ENCODE results near the gene PALM2AKAP2.

Gene PALM2AKAP2

DNA sequence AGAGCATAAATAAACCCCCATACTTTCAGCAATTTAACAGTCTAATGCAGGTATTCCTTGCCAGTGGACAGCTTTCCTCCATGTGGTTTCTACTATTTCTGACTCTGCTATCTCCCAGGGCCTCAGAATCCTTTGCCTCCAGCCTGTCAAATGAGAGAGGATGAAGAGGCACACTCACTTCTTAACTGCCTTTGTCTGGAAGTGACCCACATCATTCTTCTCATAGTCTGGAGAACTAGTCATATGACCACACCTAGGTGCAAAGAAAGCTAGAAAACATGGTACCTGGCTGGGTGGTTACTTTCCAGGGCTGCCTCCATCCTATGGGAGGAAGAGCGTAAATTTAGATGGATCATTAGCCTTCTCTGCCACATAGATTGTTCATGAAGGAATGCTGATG lies 22.5 kb downstream of the PALM2AKAP2 start:
- no peak overlapping the region for H3K4me2 ChIP-seq (ENCODE audit: low read depth, low read length, poor library complexity, severe bottlenecking)
- TF ChIP-seq, protein P1, sequence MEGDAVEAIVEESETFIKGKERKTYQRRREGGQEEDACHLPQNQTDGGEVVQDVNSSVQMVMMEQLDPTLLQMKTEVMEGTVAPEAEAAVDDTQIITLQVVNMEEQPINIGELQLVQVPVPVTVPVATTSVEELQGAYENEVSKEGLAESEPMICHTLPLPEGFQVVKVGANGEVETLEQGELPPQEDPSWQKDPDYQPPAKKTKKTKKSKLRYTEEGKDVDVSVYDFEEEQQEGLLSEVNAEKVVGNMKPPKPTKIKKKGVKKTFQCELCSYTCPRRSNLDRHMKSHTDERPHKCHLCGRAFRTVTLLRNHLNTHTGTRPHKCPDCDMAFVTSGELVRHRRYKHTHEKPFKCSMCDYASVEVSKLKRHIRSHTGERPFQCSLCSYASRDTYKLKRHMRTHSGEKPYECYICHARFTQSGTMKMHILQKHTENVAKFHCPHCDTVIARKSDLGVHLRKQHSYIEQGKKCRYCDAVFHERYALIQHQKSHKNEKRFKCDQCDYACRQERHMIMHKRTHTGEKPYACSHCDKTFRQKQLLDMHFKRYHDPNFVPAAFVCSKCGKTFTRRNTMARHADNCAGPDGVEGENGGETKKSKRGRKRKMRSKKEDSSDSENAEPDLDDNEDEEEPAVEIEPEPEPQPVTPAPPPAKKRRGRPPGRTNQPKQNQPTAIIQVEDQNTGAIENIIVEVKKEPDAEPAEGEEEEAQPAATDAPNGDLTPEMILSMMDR (conservative IDR thresholded peaks at IDR 0.05; ENCODE audit: low read length), result no peak
- no peak for TF ChIP-seq EZH2phosphoT487 (IDR thresholded peaks at IDR 0.05; ENCODE audit: borderline replicate concordance)
- no peaks in the 10 kb centered on the region for H3K9me2 ChIP-seq (replicated peaks; ENCODE audit: low read depth, low read length)
- no peaks in the 10 kb centered on the region for H3F3A ChIP-seq (ENCODE audit: low read depth)
- H3K9ac ChIP-seq (ENCODE audit: low read depth, low read length, poor library complexity, severe bottlenecking), result no peak overlapping the region
- no peaks in the 10 kb centered on the region for H3K79me2 ChIP-seq (ENCODE audit: insufficient read depth, low read length)
- no peaks in the 10 kb centered on the region for H3K9me3 ChIP-seq (ENCODE audit: insufficient read depth, low read depth, low read length)
- H3K4me1 ChIP-seq (ENCODE audit: insufficient read depth, low read length, poor library complexity, severe bottlenecking), result no peaks in the 10 kb centered on the region
- no peak overlapping the region for H3K4me3 ChIP-seq (ENCODE audit: low read length, poor library complexity, severe bottlenecking)
- no peaks in the 10 kb centered on the region for H4K20me1 ChIP-seq (ENCODE audit: insufficient read depth, low read length, poor library complexity, severe bottlenecking)
- no peaks in the 10 kb centered on the region for H3K36me3 ChIP-seq (ENCODE audit: insufficient read depth, low read length)
- H2AFZ ChIP-seq (ENCODE audit: low read length), result no peak overlapping the region
- H3K27me3 ChIP-seq (ENCODE audit: insufficient read depth, low read length, poor library complexity, severe bottlenecking), result no peaks in the 10 kb centered on the region

DNA sequence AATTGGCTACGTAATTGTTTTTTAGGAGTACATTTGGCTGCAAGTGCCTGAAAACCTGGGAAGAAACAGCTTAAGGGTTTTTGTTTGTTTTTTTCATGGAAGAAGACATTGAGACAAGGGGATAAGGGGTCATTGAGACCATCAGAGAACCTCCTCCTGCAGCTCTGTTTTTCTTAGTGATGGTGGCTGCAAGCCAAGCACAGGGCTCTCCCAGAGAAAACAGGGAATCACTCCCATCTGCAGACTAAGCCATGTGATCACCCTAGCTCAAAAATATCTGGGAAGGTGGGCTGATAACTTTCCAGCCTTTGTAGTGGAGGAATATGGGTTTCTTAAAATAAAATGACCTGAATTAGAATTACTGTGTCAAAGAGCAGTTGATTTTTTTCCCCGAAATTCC lies 25.1 kb downstream of the PALM2AKAP2 start:
- TF ChIP-seq, protein P1 (conservative IDR thresholded peaks at IDR 0.05; ENCODE audit: low read length), result no peak
- TF ChIP-seq EZH2phosphoT487 (IDR thresholded peaks at IDR 0.05; ENCODE audit: borderline replicate concordance), result no peak
- no peaks in the 10 kb centered on the region for H3K36me3 ChIP-seq (ENCODE audit: insufficient read depth, low read length)
- H3K4me3 ChIP-seq (ENCODE audit: low read length, poor library complexity, severe bottlenecking), result no peak overlapping the region
- H3K4me2 ChIP-seq (ENCODE audit: low read depth, low read length, poor library complexity, severe bottlenecking), result no peak overlapping the region
- H3K9ac ChIP-seq (ENCODE audit: low read depth, low read length, poor library complexity, severe bottlenecking), result no peak overlapping the region
- no peaks in the 10 kb centered on the region for H3K79me2 ChIP-seq (ENCODE audit: insufficient read depth, low read length)
- no peaks in the 10 kb centered on the region for H4K20me1 ChIP-seq (ENCODE audit: insufficient read depth, low read length, poor library complexity, severe bottlenecking)
- H2AFZ ChIP-seq (ENCODE audit: low read length), result no peak overlapping the region
- H3F3A ChIP-seq (ENCODE audit: low read depth), result no peaks in the 10 kb centered on the region
- no peaks in the 10 kb centered on the region for H3K27me3 ChIP-seq (ENCODE audit: insufficient read depth, low read length, poor library complexity, severe bottlenecking)
- H3K9me2 ChIP-seq (replicated peaks; ENCODE audit: low read depth, low read length), result no peaks in the 10 kb centered on the region
- H3K4me1 ChIP-seq (ENCODE audit: insufficient read depth, low read length, poor library complexity, severe bottlenecking), result no peaks in the 10 kb centered on the region
- H3K9me3 ChIP-seq (ENCODE audit: insufficient read depth, low read depth, low read length), result no peaks in the 10 kb centered on the region

DNA sequence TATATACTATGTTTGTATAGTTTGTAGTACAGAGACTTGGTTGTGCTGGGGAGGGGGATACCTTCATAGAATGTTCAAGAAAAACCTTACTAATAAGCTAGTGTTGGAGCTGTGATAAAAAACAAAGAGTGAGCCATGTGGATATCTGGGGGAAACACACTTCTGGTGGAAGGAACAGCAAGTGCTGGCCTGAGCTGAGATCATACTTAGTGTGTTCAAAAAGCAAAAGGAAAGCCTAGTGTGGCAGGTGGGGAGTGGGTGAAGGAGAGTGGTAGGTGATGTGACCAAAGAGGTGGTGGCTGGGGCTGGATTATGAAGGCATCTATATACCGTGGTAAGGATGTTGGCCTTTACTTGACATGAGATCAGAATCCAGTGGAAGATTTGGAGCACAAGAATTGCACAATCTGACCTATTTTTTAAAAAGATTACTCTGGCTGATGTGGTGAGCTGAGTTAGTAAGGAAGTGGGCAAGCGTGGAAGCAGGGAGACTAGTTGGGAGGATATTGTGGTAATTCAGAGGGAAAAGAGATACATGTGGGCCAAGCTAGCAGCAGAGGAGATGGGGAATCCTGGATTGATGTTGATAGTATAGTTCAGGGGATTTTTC lies 26.6 kb downstream of the PALM2AKAP2 start:
- no peaks in the 10 kb centered on the region for H4K20me1 ChIP-seq (ENCODE audit: insufficient read depth, low read length, poor library complexity, severe bottlenecking)
- no peaks in the 10 kb centered on the region for H3F3A ChIP-seq (ENCODE audit: low read depth)
- no peaks in the 10 kb centered on the region for H3K4me1 ChIP-seq (ENCODE audit: insufficient read depth, low read length, poor library complexity, severe bottlenecking)
- H3K27me3 ChIP-seq (ENCODE audit: insufficient read depth, low read length, poor library complexity, severe bottlenecking), result no peaks in the 10 kb centered on the region
- no peak overlapping the region for H2AFZ ChIP-seq (ENCODE audit: low read length)
- no peaks in the 10 kb centered on the region for H3K9me2 ChIP-seq (replicated peaks; ENCODE audit: low read depth, low read length)
- H3K4me3 ChIP-seq (ENCODE audit: low read length, poor library complexity, severe bottlenecking), result no peak overlapping the region
- no peak overlapping the region for H3K9ac ChIP-seq (ENCODE audit: low read depth, low read length, poor library complexity, severe bottlenecking)
- H3K79me2 ChIP-seq (ENCODE audit: insufficient read depth, low read length), result no peaks in the 10 kb centered on the region
- H3K4me2 ChIP-seq (ENCODE audit: low read depth, low read length, poor library complexity, severe bottlenecking), result no peak overlapping the region
- no peaks in the 10 kb centered on the region for H3K9me3 ChIP-seq (ENCODE audit: insufficient read depth, low read depth, low read length)
- TF ChIP-seq, protein P1 (conservative IDR thresholded peaks at IDR 0.05; ENCODE audit: low read length), result no peak
- TF ChIP-seq EZH2phosphoT487 (IDR thresholded peaks at IDR 0.05; ENCODE audit: borderline replicate concordance), result no peak
- H3K36me3 ChIP-seq (ENCODE audit: insufficient read depth, low read length), result no peaks in the 10 kb centered on the region
